Smooth muscle cell (in vitro differentiated cells): ENCODE measurements around the gene RPS28. TPM values are rescaled to one million over a fixed set of nuclear protein-coding genes. Genes with fewer than 3 reads are reported as not detected.
A peak's percentile ranks its signal among the peaks of the same experiment; 100 is the strongest.

Experiments used
- DNase-seq: peaks from one replicate; lab custom pipeline; 2025; ENCODE audit not compliant: unreplicated experiment; lab: John Stamatoyannopoulos, UW
- H2AFZ ChIP-seq: fragments of 200-600 bp; sonication (generic); 2 replicates; pipeline ENCODE4 v1.6.0; 2016; ENCODE audit warnings: antibody characterized with exemption, low read depth, mild to moderate bottlenecking
- H3F3A ChIP-seq: fragments of 200-600 bp; sonication (generic); 2 replicates; pipeline ENCODE4 v1.6.0; 2017; ENCODE audit warnings: antibody characterized with exemption, low read depth
- H3K27ac ChIP-seq: fragments of 200-600 bp; sonication (generic); 2 replicates; pipeline ENCODE4 v1.5.1; 2016; ENCODE audit warnings: low read depth, mild to moderate bottlenecking
- H3K27me3 ChIP-seq: fragments of 200-600 bp; sonication (generic); 2 replicates; pipeline ENCODE4 v1.6.1; 2016; ENCODE audit warnings: low read depth, mild to moderate bottlenecking
- H3K36me3 ChIP-seq: fragments of 200-600 bp; sonication (generic); 2 replicates; pipeline ENCODE4 v1.5.1; 2016; ENCODE audit warnings: low read depth
- H3K4me1 ChIP-seq: fragments of 200-600 bp; sonication (generic); 2 replicates; pipeline ENCODE4 v1.5.1; 2016; ENCODE audit warnings: low read depth
- H3K4me2 ChIP-seq: fragments of 200-600 bp; sonication (generic); 2 replicates; pipeline ENCODE4 v1.6.0; 2016; ENCODE audit warnings: mild to moderate bottlenecking
- H3K4me3 ChIP-seq: fragments of 200-600 bp; sonication (generic); 2 replicates; pipeline ENCODE4 v1.5.1; 2016; ENCODE audit warnings: mild to moderate bottlenecking
- H3K79me2 ChIP-seq: fragments of 200-600 bp; sonication (generic); 2 replicates; pipeline ENCODE4 v1.6.0; 2016; ENCODE audit warnings: low read depth, mild to moderate bottlenecking
- H3K9ac ChIP-seq: fragments of 200-600 bp; sonication (generic); 2 replicates; pipeline ENCODE4 v1.6.0; 2016; ENCODE audit warnings: low read depth
- H3K9me3 ChIP-seq: fragments of 200-600 bp; sonication (generic); replicated peaks from 2 replicates; pipeline ENCODE4 v1.5.1; 2016; ENCODE audit warnings: low read depth
- H4K20me1 ChIP-seq: fragments of 200-600 bp; sonication (generic); 2 replicates; pipeline ENCODE4 v1.6.0; 2016; ENCODE audit warnings: low read depth
- WGBS: methylation state at CpG from one replicate; pipeline ENCODE4 v1.1.7; 2016; ENCODE audit warnings: low lambda C conversion rate; 5-methylcytosine and 5-hydroxymethylcytosine counted together
- polyA plus RNA-seq: library from polyadenylated mRNA; unstranded; fragments of >200 nt; fragmentation: Nextera tagmentation; extraction: Ambion mirVana; gene quantifications from 2 replicates; pipeline ENCODE4 v1.2.1, GENCODE V29; 2016
- total RNA-seq: library from RNA; depleted of rRNA; stranded (reverse); fragments of >200 nt; gene quantifications from 2 replicates; pipeline ENCODE4 v1.2.3, GENCODE V29; 2014
- TF ChIP-seq, protein P1 (sequence below): fragments of 200-600 bp; sonication (generic); IDR thresholded peaks from 2 replicates; pipeline ENCODE4 v1.5.1; 2017; ENCODE audit warnings: borderline replicate concordance, mild to moderate bottlenecking, antibody characterized with exemption; ENCODE audit not compliant: insufficient read depth, poor library complexity, severe bottlenecking

The RPS28 gene
- total and polyA plus RNA-seq, 2 experiments from 2014 or later, result 236 to 574 TPM

- no peaks in the 10 kb centered on the region for H3F3A ChIP-seq
- H3K36me3 ChIP-seq, result no peaks in the 10 kb centered on the region
- no peaks in the 10 kb centered on the region for H3K9me3 ChIP-seq
- no peaks in the 10 kb centered on the region for H3K4me1 ChIP-seq
- TF ChIP-seq, protein P1, sequence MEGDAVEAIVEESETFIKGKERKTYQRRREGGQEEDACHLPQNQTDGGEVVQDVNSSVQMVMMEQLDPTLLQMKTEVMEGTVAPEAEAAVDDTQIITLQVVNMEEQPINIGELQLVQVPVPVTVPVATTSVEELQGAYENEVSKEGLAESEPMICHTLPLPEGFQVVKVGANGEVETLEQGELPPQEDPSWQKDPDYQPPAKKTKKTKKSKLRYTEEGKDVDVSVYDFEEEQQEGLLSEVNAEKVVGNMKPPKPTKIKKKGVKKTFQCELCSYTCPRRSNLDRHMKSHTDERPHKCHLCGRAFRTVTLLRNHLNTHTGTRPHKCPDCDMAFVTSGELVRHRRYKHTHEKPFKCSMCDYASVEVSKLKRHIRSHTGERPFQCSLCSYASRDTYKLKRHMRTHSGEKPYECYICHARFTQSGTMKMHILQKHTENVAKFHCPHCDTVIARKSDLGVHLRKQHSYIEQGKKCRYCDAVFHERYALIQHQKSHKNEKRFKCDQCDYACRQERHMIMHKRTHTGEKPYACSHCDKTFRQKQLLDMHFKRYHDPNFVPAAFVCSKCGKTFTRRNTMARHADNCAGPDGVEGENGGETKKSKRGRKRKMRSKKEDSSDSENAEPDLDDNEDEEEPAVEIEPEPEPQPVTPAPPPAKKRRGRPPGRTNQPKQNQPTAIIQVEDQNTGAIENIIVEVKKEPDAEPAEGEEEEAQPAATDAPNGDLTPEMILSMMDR, result no peak
- 8% methylated on average over 109 of the region's 117 CpGs for WGBS
- peak; percentile 4 for DNase-seq
- peak overlapping the region; percentile 23 for H3K4me3 ChIP-seq
- H3K79me2 ChIP-seq, result no peaks in the 10 kb centered on the region
- H4K20me1 ChIP-seq, result no peaks in the 10 kb centered on the region
- peaks cover 39% of the 10 kb centered on the region for H3K27me3 ChIP-seq
- peak overlapping the region; percentile 74 for H3K4me2 ChIP-seq
- H3K9ac ChIP-seq, result no peak overlapping the region
- H2AFZ ChIP-seq, result no peak overlapping the region
- H3K27ac ChIP-seq, result no peak overlapping the region
Observed at GRCh38 chr19:8334458-8335342, 13.4 kb downstream of the RPS28 start.

DNA sequence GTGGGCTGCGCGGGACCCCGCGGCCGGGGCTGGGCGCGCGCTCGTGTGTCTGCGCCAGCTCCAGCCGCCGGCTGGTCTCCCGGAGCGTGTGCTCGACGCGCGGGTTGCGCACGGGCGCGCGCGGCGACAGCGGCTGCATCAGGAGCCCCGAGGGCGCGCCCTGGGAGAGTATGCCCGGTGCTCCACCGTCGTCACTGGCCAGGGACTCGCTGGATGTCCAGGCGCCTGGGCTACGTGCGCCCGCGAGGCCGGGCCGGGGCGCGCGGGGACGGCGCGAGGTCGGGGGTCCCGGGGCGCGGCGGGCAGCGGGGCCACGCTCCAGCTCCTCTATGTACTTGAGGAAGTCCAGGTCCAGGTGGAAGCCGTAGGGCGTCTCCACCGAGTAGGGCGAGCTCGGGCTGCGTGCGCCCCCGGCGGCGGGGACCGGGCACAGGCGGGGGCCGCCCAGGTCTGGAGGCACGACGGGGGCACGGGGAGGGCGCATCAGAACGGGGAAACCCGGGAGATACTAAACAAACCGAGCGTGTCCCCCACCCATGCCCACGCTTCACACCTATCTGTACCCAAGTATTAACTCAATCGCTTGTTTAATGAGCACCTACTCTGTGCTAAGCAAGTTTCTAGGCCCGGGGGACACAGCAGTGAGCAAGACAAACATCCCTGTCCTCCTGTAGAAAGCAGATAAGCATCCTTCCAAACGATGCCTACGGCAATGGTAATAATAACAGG, 14.2 kb downstream of the RPS28 start:
- H2AFZ ChIP-seq, result no peak overlapping the region

DNA sequence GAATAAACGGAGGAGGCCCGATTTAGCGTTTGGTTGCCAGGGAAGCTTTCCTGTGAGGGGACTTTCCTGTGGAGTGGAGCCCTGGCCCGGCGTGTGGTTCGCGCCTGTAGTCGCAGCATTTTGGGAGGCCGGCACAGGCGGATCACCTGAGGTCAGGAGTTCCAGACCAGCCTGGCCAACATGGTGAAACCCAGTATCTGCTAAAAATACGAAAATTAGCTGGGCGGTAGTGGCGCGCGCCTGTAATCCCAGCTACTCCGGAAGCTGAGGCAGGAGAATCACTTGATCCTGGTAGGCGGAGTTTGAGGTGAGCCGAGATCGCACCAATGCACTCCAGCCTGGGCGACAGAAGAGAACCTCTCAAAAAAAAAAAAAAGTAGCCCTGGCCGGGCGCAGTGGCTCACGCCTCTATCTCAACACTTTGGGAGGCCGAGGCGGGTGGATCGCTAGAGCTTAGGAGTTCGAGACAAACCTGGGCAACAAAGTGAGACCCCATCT, 14.8 kb downstream of the RPS28 start:
- Histone ChIP-seq H3K9ac (no peak overlapping the region), H4K20me1 (no peaks in the 10 kb centered on the region), H3K4me2 (no peak overlapping the region), H3K79me2 (no peaks in the 10 kb centered on the region), H3K27ac (no peak overlapping the region), H3K4me3 (no peak overlapping the region), H2AFZ (no peak overlapping the region), H3K4me1 (no peaks in the 10 kb centered on the region), H3K27me3 (peaks cover 42% of the 10 kb centered on the region), H3K9me3 (no peaks in the 10 kb centered on the region), H3F3A (no peaks in the 10 kb centered on the region), H3K36me3 (no peaks in the 10 kb centered on the region)
- 60% methylated on average over 26 of the region's 27 CpGs for WGBS
- TF ChIP-seq, protein P1, result no peak
- DNase-seq, result no peak

More for the DNA sequence above, 14.2 kb downstream of the RPS28 start:
- no peak overlapping the region for H3K27ac ChIP-seq
- H3K79me2 ChIP-seq, result no peaks in the 10 kb centered on the region
- no peaks in the 10 kb centered on the region for H3K36me3 ChIP-seq
- peak overlapping the region; percentile 23 for H3K4me3 ChIP-seq
- H3K9ac ChIP-seq, result no peak overlapping the region
- DNase-seq, result no peak
- H4K20me1 ChIP-seq, result no peaks in the 10 kb centered on the region
- peak overlapping the region; percentile 74 for H3K4me2 ChIP-seq
- H3K9me3 ChIP-seq, result no peaks in the 10 kb centered on the region
- peaks cover 41% of the 10 kb centered on the region for H3K27me3 ChIP-seq
- TF ChIP-seq, protein P1, result no peak
- H3K4me1 ChIP-seq, result no peaks in the 10 kb centered on the region
- WGBS, result 11% methylated on average over 35 of the region's 79 CpGs
- H3F3A ChIP-seq, result no peaks in the 10 kb centered on the region
